NCI-H146 (cell line): ENCODE data around the gene EHMT2.
"Not testable (repeated sequence)": the region's sequence is repeated elsewhere in the genome, so short reads cannot be mapped to it uniquely, and the experiment has no call there.

ENCODE experiments used
- DNase-seq: peaks from one replicate; lab custom pipeline; 2025; lab: John Stamatoyannopoulos, UW

Gene EHMT2

DNA sequence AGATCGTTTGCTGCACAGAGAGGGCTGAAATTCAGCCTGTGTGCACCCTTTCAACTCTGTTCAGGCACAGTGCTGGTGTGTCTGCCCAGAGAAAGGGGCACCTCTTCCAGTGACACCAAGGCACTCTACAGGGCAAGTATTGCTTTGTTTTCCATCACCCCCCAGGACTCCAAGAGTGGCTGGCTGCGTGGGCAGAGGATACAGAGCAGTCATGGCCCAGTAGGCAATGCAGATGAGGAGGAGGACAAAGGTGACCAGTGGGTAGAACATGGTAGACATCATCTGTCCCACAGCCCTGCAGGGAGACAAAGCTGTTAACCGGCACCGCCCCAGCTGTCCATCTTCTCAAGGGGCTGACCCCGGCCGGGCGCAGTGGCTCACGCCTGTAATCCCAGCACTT is 28.2 kb downstream of the EHMT2 start:
- DNase-seq = no peak

DNA sequence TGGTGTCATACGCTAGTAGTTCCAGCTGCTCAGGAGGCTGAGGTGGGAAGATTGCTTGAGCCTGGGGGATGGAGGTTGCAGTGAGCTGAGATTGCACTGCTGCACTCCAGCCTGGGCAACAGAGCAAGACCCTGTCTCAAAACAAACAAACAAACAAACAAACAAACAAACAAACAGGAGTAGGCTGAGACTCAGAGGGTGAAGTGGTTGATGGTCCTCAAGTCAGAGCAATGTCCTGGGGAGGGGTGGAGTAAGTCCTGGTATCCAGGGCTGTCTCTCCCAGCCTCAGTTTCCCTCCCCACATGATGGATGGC is 28.9 kb downstream of the EHMT2 start:
- DNase-seq = not testable (repeated sequence)

DNA sequence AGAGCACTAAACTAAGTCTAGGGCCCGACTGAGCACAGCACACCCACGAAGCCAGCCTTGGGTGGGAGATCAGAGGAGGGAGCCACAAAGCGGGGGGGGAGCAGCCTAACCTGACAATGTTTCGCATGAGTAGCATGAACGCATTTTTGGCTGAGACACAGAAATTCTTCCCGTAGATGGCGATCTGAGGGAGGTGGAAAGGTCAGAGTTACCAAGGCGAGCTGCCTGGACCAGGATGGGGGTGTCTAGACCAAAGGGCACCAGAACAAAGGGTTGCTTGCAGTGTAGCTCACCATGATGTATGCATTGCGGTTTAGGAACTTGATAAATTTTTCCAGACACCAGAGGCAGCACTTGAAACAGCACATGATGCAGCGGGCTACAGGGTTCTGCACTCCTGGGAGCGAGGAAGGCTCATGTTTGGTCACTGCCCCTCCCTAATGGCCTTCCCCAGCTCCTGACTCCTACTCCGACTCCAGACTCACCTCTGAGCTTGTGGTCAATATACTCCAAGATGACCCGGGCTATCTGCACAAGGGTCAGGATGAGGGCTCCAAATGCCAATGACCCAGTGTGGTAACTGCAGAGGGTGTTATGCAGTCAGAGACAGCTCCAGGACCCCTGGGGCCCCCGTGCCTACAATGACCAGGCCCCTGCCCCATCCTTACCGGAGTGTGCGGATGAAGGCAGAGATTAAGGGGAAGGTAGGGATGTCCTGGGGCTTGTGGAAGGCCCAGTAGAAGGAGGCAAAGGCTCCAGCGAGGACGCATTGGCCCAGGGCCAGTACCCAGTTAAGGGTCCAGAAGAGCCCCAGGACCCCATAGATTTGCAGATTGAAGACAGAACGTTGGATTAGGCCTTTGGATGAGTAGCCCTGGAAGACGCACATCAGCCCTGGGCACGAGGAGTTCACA is 32.0 kb downstream of the EHMT2 start:
- no peak for DNase-seq

DNA sequence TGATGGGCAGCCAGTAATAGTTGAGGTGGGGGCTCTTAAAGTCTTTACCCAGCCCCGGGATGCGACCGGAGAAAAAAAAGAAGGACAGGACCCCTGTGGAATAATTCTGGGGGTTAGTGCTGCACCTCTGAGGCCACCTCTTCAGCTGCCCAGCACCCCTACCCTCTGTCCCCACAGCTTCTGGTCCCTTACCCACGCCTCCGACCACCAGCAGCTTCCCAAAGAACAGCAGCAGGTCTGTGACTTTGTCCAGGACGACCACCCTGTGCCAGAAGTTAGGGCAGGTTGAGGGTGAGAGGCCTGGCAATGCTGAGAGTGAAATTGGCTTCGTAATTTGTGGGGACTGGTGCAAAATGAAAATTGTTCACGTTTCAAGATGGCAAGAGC is 32.7 kb downstream of the EHMT2 start:
- no peak for DNase-seq

DNA sequence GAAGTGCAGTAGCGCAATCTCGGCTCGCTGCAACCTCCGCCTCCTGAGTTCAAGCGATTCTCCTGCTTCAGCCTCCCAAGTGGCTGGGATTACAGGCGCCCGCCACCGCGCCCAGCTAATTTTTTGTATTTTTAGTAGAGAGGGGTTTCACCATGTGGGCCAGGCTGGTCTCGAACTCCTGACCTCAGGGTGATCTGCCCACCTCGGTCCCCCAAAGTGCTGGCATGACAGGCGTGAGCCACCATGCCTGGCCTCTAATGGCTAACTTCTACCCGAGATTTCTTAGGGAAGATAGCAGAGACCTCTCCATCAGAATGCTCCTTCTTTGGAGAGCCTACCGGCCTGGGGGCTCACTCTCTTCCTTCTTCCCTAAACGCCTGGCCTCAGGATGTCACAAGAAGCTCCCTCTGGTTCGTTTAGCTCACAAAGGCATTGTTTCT is 33.4 kb downstream of the EHMT2 start:
- DNase-seq = not testable (repeated sequence)

DNA sequence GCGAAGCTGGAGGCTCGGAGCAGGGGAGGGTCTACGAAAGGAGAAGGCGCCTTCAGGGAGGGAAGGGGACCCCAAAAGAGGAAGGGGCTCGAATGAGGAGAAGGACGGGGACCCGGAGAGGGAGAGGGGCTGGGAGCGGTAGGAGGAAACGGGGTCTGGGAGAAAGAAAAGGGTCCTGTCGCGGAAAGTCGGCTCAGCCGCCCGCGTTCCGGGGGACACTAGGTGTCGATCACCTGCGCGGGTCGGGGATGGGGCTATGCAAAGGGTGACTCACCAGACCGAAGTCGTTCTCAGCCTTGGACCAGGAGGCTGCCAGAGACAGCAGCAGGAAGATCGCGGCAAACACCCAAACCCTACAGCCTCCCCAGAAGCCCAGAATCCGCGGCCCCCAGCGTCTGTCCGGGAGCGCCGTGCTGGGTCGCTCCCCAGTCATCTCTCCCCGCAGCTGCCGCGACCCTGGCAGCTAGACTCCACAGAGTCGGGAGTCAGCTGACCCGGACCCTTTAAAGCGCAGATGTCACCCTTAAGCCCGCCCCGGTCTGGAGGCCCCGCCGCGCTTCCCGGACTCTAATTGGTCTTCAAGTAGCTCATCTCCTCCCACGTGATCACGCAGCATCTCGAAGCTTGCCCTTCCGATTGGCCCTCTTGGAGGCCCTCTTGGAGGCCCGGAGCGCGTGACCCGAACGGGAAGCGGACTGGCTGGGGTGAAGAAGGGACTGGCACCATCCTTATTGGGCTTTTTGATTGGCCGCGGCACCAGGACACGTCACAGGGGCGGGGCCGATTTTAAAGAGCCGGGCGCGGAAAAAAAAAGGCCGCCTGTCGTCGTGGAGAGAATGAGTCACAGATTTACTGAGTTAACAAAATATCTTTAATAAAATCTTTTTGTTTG is 34.9 kb downstream of the EHMT2 start, which contains the start of gene NEU1:
NEU1 (minus strand) TSS at position 478 of the 892 bp plus-strand sequence; CDS start at position 433, 45 bp downstream.
- peak; percentile 100 for DNase-seq

DNA sequence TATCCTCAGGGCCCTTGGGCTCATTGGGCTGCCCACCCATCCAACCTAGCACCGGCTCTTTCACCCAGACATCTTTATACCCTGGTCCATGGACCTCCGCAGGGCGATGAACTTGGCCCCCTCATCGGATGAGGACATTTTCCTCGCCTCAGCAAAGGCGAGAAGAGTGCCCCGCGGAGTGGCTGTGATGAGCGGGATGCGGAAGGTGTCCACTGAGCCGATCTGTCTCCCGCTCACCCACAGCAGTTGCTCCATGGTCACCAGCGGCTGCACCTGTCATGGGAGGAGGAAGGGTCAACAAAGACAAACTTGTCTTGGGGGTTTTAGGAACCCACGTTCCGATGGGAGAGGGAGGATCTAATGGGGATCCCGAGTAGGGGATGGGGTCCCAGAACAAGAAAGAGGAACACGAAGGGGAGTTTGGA is 35.6 kb downstream of the EHMT2 start:
- peak; percentile 14 for DNase-seq

DNA sequence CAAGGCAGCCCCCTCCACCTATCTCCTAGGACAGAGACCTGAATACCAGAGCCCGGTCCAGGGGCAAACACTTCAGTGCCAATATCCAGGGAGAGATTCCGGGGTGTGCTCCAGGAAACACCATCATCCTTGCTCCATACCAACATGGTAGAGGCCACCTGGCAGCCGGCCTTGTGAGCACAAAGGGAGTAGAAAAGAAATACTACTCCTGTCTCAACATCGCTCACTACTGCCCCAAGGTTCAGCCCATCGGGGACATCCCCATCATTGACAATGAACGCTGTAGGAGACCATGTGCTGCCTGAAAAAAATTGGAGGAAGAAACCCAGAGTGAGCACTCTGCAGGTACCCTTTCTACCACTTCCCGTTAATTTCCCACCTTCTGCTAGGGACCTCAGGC is 36.3 kb downstream of the EHMT2 start:
- no peak for DNase-seq

DNA sequence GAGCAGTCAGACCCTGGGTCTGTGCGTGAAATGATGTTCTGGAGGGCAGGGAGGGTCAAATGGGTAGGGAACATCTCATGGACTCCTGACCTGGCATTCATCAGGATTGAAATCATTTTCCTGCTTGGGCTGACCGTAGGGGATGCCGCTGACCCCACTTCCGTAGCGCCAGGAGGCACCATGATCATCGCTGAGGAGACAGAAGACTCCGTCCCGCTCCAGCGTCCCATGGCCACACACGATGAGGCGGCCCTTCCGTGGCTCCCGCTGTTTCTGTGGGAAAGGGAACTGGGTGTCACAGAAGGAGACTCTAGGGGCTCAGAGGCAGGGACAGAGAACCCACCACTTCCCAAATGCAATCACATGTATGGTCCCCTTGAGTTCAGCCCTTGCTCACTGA is 37.1 kb downstream of the EHMT2 start:
- DNase-seq = no peak

DNA sequence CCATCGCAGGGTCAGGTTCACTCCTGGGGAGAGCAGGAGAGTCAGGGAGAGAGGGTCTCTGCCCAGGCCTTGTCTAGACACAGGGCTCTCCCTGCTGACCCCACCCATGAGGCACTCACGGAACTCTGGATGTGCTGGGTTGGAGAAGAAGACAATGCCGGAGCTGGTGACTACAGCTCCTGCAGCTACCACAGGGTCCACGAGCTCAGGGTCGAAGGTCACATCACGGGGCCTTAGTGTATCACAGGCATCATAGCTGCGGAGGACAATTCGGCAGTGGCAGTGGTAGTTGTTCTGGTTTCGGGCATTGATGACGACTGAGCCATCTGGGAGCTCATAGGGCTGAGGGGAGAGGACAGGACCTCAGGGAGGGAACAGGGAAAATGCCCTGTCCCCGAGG is 37.6 kb downstream of the EHMT2 start:
- no peak for DNase-seq

DNA sequence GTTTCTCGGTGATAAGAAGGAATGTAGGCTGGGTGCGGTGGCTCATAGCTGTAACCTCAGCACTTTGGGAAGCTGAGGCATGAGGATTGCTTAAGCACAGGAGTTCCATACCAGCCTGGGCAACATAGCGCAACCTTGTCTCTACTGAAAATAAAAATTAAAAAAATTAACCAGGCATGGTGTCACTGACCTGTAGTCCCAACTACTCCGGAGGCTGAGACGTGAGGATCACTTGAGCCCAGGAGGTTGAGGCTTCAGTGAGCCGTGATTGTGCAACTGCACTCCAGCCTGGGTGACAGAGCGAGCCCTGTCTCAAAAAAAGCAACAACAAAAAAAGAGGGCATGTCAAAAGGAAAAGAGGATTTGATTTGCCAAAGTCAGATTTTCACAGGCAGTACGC is 38.8 kb downstream of the EHMT2 start:
- DNase-seq = no peak

DNA sequence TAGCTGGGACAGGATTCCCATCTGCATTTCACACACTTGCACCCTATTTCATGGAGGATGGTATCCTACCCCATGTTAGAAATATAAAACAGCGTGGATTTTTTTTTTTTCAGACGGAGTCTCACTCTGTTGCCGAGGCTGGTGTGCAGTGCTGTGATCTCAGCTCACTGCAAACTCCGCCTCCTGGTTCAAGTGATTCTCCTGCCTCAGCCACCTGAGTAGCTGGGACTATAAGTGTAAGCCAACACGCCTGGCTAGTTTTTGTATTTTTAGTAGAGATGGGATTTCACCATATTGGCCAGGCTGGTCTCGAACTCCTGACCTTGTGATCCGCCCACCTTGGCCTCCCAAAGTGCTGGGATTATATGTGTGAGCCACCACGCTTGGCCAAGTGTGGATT is 39.7 kb downstream of the EHMT2 start:
- DNase-seq = not testable (repeated sequence)

DNA sequence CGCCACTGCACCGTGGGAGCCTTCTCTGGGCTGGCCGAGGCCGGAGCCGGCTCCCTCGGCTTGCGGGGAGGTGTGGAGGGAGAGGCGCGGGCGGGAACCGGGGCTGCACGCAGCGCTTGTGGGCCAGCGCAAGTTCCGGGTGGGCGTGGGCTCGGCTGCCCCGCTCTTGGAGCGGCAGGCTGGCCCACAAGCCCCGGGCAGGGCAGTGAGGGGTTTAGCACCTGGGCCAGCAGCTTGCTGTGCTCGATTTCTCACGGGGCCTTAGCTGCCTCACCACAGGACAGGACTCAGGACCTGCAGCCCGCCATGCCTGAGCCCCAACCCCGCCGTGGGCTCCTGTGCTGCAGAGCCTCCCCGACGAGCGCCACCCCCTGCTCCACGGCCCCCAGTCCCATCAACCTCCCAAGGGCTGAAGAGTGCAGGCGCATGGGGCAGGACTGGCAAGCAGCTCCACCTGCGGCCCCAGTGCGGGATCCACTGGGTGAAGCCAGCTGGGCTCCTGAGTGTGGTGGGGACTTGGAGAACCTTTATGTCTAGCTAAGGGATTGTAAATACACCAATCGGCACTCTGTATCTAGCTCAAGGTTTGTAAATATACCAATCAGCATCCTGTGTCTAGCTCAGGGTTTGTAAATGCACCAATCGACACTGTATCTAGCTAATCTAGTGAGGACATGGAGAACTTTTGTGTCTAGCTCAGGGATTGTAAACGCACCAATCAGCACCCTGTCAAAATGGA is 45.3 kb downstream of the EHMT2 start:
- DNase-seq = not testable (repeated sequence)

DNA sequence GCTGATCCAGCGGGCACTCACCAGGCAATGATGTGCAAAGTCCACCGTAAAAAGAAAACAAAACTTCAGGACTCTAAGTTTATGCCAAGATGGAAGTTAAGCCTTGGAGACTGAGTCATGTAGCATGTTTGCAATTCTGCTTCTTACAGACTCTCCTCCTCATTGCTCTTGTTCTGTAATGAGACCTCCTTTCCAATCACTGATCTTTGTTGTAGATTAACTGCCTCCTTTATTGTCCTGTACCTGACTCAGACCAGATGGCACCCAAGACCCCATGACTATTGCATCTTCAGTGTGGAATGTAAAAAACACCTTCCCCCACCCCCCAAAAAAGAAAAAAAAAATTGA is 46.0 kb downstream of the EHMT2 start:
- DNase-seq = no peak

DNA sequence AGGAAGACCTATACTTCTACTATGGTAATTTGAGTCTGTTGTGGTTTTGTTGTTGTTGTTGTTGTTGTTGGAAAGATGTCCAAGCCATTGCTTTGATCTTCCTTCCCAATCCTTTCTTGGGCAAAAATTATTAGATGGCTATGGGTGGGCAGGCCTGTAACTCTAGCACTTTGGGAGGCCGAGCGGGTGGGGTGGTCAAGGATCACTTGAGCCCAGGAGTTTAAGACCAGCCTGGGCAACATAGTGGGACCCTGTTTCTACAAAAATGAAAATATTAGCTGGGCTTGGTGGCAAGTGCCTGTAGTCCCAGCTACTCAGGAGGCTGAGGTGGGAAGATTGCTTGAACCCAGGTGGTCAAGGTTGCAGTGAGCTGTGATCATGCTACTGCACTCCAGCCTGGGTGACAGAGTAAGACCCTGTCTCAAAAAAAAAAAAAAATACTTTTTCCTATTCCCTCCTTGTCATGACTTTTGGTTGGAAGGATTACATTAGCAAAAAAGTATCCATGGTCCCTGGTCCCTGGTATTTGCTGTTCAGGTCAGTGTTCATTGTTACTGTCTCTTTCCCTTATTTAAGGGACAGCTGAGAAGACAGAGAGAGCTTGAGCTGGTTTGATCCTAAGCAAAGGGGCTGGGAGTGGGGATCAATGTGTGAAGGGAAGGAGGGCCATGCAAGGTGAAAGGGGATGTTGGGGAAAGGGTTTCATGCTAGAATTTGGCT is 46.6 kb downstream of the EHMT2 start:
- DNase-seq = no peak

DNA sequence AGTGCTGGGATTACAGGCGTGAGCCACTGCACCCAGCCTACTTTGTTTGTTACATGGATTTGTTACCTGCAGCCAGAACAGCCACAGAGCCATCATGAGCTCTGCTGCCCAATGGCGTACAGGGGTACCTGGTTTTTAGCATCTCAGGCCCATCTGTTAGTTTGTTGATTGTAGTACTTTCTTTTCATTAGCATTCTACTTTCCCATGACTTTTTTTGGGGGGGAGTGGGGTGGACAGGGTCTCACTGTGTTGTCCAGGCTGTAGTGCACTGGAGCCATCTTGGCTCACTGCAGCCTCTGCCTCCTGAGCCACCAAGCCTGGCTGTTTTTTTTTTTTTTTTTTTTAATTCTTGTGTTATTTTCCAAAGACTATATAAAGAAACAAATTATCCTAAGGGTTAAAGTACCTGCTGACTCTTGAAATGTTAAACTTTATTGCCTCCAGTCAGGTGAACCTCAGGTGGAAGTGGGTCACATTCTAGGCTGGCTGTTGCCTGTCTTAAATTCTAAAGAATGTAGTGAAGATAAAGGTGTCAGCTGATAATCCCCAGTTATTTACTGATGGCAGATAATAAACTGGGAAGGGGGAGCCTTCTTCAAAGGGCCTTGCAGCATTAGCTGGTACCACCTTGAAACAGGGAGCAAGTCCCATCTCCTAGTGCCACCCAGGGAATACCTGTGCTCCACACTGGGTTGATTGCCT is 50.1 kb downstream of the EHMT2 start:
- DNase-seq = no peak

DNA sequence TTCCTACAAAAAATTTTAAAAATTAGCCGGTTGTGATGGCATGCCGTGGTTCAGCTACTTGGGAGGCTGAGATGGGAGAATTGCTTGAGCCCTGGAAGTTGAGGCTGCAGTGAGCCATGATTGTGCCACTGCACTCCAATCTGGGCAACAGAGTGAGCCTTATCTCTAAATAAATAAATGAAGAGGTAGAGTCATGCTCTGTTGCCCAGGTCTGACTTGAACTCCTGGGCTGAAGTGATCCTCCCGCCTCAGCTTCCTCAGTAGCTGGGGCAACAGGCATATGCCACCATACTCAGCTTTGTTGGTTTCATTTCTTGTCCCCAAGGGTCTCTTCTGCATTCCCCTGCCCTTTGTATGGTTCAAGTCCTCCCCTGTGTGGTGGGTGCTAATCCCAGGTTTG is 53.0 kb downstream of the EHMT2 start:
- DNase-seq = no peak

DNA sequence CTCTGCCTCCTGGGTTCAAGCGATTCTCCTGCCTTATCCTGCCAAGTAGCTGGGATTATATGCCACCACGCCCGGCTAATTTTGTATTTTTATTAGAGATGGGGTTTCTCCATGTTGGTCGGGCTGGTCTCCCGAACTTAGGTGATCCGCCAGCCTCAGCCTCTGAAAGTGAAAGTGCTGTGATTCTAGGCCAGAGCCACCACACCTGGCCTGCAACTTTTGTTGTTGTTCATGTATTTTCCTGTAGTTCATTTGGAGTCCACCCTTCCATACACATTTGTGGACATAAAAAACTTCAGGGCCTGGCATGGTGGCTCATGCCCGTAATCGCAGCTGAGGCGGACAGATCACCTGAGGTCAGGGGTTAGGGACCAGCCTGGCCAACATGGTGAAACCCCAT is 55.4 kb downstream of the EHMT2 start:
- DNase-seq = no peak

DNA sequence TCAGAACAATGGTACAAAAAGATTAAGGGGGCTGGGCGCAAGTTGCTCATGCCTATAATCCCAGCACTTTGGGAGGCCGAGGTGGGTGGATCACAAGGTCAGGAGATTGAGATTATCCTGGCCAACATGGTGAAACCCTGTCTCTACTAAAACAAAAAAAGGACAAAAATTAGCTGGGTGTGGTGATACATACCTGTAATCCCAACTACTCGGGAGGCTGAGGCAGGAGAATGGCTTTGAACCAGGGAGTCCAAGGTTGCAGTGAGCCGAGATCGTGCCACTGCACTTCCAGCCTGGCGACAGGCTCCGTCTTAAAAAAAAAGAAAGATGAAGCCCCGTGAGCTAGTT is 57.7 kb downstream of the EHMT2 start:
- not testable (repeated sequence) for DNase-seq

DNA sequence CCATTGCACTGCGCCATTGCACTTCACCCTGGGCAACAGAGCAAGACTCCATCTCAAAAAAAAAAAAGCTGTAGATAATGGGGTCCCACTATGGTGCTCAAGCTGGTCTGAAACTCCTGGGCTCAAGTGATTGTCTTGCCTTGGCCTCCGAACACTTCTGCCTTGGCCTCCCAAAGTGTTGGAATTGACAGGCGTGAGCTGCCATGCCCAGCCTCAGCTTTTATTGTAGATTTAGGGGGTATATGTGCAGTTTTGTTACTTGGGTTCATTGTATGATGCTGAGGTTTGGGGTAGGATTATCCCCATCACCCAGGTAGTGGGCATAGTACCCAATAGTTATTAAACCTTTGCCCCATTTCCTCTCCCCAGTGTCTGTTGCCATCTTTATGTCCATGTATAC is 58.5 kb downstream of the EHMT2 start:
- DNase-seq = no peak

DNA sequence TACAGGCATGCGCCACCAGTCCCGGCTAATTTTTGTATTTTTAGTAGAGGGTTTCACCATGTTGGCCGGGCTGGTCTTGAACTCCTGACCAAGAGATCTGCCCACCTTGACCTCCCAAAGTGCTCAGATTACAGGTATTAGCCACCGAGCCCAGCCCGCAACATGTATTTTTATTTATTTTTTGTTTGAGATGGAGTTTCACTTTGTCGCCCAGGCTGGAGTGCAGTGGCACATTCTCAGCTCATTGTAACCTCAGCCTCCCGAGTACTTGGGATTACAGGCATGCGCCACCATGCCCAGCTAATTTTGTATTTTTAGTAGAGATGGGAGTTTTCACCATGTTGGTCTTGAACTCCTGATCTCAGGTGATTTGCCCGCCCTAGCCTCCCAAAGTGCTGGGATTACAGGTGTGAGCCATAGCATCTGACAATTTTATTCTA is 59.4 kb downstream of the EHMT2 start:
- DNase-seq = not testable (repeated sequence)
